CD4-positive, alpha-beta T cell (primary cell): ENCODE results near the gene GOLGA7B. TPM values are rescaled to one million over a fixed set of nuclear protein-coding genes. Genes with fewer than 3 reads are reported as not detected.

Source experiments
- ATAC-seq: fragments of 200-7000 bp; cut with Tn5 transposase; one replicate; pipeline ENCODE4 v1.10.0; 2022; ENCODE audit warnings: mild to moderate bottlenecking; ENCODE audit not compliant: poor library complexity
- CTCF ChIA-PET: fragments of 350-600 bp; sonication (Branson Sonifier 250); formaldehyde crosslinking; loops from one replicate; lab custom pipeline; 2021; ENCODE audit warnings: antibody characterized with exemption, inconsistent platforms; lab: Charles Lee
- POLR2A ChIA-PET: fragments of 350-600 bp; sonication (Branson Sonifier 250); formaldehyde crosslinking; loops from one replicate; lab custom pipeline; 2021; ENCODE audit warnings: antibody characterized with exemption, inconsistent platforms; lab: Charles Lee
- DNase-seq, 14 experiments: peaks; one replicate each; pipeline ENCODE4 v3.0.0-alpha.2; 2013 to 2020; ENCODE audit warnings: mixed read lengths in 2 of 14
- H3K27ac ChIP-seq, 2 donors: one replicate each; pipeline versions ENCODE4 v1.5.1 to v1.7.0; 2013; ENCODE audit warnings: low read length in 2 of 2, low read depth in 1 of 2, mild to moderate bottlenecking in 1 of 2
- H3K27me3 ChIP-seq, 2 experiments: 1 replicate in 1 of 2; 2 replicates in 1 of 2; pipeline versions ENCODE4 v1.6.1 to v1.7.0; 2013; ENCODE audit warnings: low read length in 2 of 2, control low read depth in 1 of 2, mild to moderate bottlenecking in 1 of 2, moderate library complexity in 1 of 2; ENCODE audit not compliant: insufficient read depth in 2 of 2, control insufficient read depth in 1 of 2
- H3K36me3 ChIP-seq: one replicate; pipeline ENCODE4 v1.6.1; 2013; ENCODE audit warnings: low read length, control low read depth; ENCODE audit not compliant: insufficient read depth
- H3K4me1 ChIP-seq: one replicate; pipeline ENCODE4 v1.6.1; 2013; ENCODE audit warnings: low read length, control low read depth; ENCODE audit not compliant: insufficient read depth
- H3K4me3 ChIP-seq: one replicate; pipeline ENCODE4 v1.5.1; 2013; ENCODE audit warnings: mild to moderate bottlenecking, low read length, moderate library complexity
- H3K9me3 ChIP-seq, 2 experiments: 1 replicate in 1 of 2; 2 replicates in 1 of 2; pipeline versions ENCODE4 v1.6.1 to v1.7.0; 2013; ENCODE audit warnings: low read length in 2 of 2, mild to moderate bottlenecking in 2 of 2, control low read depth in 1 of 2, moderate library complexity in 1 of 2; ENCODE audit not compliant: control insufficient read depth in 1 of 2, insufficient read depth in 1 of 2
- H3K27ac Mint-ChIP-seq: one replicate; pipeline ENCODE4 v1.8.0; 2020; ENCODE audit warnings: mixed read lengths
- H3K27me3 Mint-ChIP-seq: one replicate; pipeline ENCODE4 v1.8.0; 2021; ENCODE audit warnings: mixed read lengths
- H3K36me3 Mint-ChIP-seq: one replicate; pipeline ENCODE4 v1.8.0; 2021; ENCODE audit warnings: low read depth, mixed read lengths
- H3K4me1 Mint-ChIP-seq: one replicate; pipeline ENCODE4 v1.8.0; 2021; ENCODE audit warnings: low read depth, mixed read lengths
- H3K4me3 Mint-ChIP-seq: one replicate; pipeline ENCODE4 v1.8.0; 2020; ENCODE audit warnings: mild to moderate bottlenecking, mixed read lengths
- H3K9me3 Mint-ChIP-seq: one replicate; pipeline ENCODE4 v1.8.0; 2020; ENCODE audit warnings: mixed read lengths
- CTCF ChIP-seq: fragments of 200-600 bp; IDR thresholded peaks from one replicate; pipeline ENCODE4 v1.8.0; 2022; ENCODE audit warnings: antibody characterized with exemption, mild to moderate bottlenecking
- intact Hi-C, 2 experiments: fragments of 100-400 bp; cut with DNase I in 1 of 2; cut with micrococcal nuclease in 1 of 2; formaldehyde crosslinking; loops; one replicate each; pipeline versions ENCODE4 v1.15.1 to v1.9.0; 2023 to 2025; cut with DNase I, micrococcal nuclease
- total RNA-seq, 174 experiments: library from RNA in 2 of 174; stranded (reverse) in 2 of 174; gene quantifications; one replicate each; pipeline ENCODE4 v1.2.3 and lab custom pipeline; 2021 to 2026

GOLGA7B gene
- total RNA-seq, 2 experiments from 2014 or later: 4.5 to 6.1 TPM

- Mint-ChIP-seq H3K27ac (no peak overlapping the region), H3K36me3 (no peaks in the 10 kb centered on the region), H3K4me1 (no peaks in the 10 kb centered on the region), H3K9me3 (no peaks in the 10 kb centered on the region), H3K4me3 (no peak overlapping the region), H3K27me3 (no peaks in the 10 kb centered on the region)
- H3K9me3 ChIP-seq: no peaks in the 10 kb centered on the region
- no peak for ATAC-seq
- H3K36me3 ChIP-seq: no peaks in the 10 kb centered on the region
- POLR2A ChIA-PET: no interaction called here
- no peaks in the 10 kb centered on the region for H3K4me1 ChIP-seq
- TF ChIP-seq CTCF: no peak
- no peak overlapping the region for H3K27ac ChIP-seq
- no peak for DNase-seq
- CTCF ChIA-PET: no interaction called here
- H3K27me3 ChIP-seq: no peaks in the 10 kb centered on the region
- H3K4me3 ChIP-seq: no peak overlapping the region
- intact Hi-C loops: loop anchor here in 1 of 2 experiments (5.0 kb wide), 1 partner anchor 32 kb away; the partner anchor contains the start of gene GOLGA7B
Measured at GRCh38 chr10:97814996-97815395, 34.6 kb upstream of the GOLGA7B start.

- Histone ChIP-seq H3K9me3 (no peaks in the 10 kb centered on the region), H3K36me3 (no peaks in the 10 kb centered on the region), H3K4me3 (no peak overlapping the region), H3K27ac (no peak overlapping the region), H3K27me3 (peaks cover 0 to 3% of the 10 kb centered on the region in 2 experiments), H3K4me1 (no peaks in the 10 kb centered on the region)
- DNase-seq: no peak
- H3K4me1 Mint-ChIP-seq: no peaks in the 10 kb centered on the region
- no peak for TF ChIP-seq CTCF
- no peaks in the 10 kb centered on the region for H3K9me3 Mint-ChIP-seq
- POLR2A ChIA-PET: no interaction called here
- H3K27me3 Mint-ChIP-seq: no peaks in the 10 kb centered on the region
- no peak overlapping the region for H3K27ac Mint-ChIP-seq
- intact Hi-C loops: no loop called here
- CTCF ChIA-PET: no interaction called here
- H3K4me3 Mint-ChIP-seq: no peak overlapping the region
- ATAC-seq: no peak
- H3K36me3 Mint-ChIP-seq: no peaks in the 10 kb centered on the region
Measured at GRCh38 chr10:97816609-97817008, 33.0 kb upstream of the GOLGA7B start.

GRCh38 chr10:97818572-97818971 is 31.1 kb upstream of the GOLGA7B start:
- Histone ChIP-seq H3K36me3 (no peaks in the 10 kb centered on the region), H3K27ac (no peak overlapping the region), H3K27me3 (peaks cover 0 to 3% of the 10 kb centered on the region in 2 experiments), H3K9me3 (no peaks in the 10 kb centered on the region), H3K4me3 (no peak overlapping the region), H3K4me1 (no peaks in the 10 kb centered on the region)
- ATAC-seq: no peak
- no peak overlapping the region for H3K4me3 Mint-ChIP-seq
- no peak for TF ChIP-seq CTCF
- H3K9me3 Mint-ChIP-seq: no peaks in the 10 kb centered on the region
- no peaks in the 10 kb centered on the region for H3K36me3 Mint-ChIP-seq
- intact Hi-C loops: no loop called here
- no peak for DNase-seq
- H3K4me1 Mint-ChIP-seq: no peaks in the 10 kb centered on the region
- no peaks in the 10 kb centered on the region for H3K27me3 Mint-ChIP-seq
- H3K27ac Mint-ChIP-seq: no peak overlapping the region
- POLR2A ChIA-PET: no interaction called here
- CTCF ChIA-PET: no interaction called here
